HL-60 (cell line): ENCODE measurements around the gene GP1BB.

ENCODE experiments used
- DNase-seq, 2 experiments: peaks; one replicate each; pipeline ENCODE4 v3.0.0-alpha.2; 2010 to 2020; ENCODE audit warnings: low read depth in 1 of 2, low spot score in 1 of 2
- H3K27ac ChIP-seq: fragments of 250-450 bp; sonication (Bioruptor Pico); replicated peaks from 2 replicates; pipeline ENCODE4 v1.5.1; 2020; ENCODE audit warnings: mild to moderate bottlenecking, moderate library complexity
- H3K27me3 ChIP-seq: fragments of 250-450 bp; sonication (Bioruptor Pico); 2 replicates; pipeline ENCODE4 v1.5.1; 2021; ENCODE audit warnings: mild to moderate bottlenecking, moderate library complexity; ENCODE audit not compliant: insufficient read depth, poor library complexity, severe bottlenecking
- H3K4me3 ChIP-seq: replicated peaks from 2 replicates; pipeline ENCODE4 v1.5.1; 2011; ENCODE audit warnings: mild to moderate bottlenecking, control low read depth, low read length; ENCODE audit not compliant: insufficient read depth
- CTCF ChIP-seq: IDR thresholded peaks from one replicate; pipeline ENCODE4 v1.5.1; 2011; ENCODE audit warnings: low read length, control low read depth, inconsistent platforms; ENCODE audit not compliant: insufficient read depth
- GABPA ChIP-seq: IDR thresholded peaks from 2 replicates; pipeline ENCODE4 v1.6.1; 2012; ENCODE audit warnings: low read depth
- POLR2AphosphoS5 ChIP-seq: IDR thresholded peaks from 2 replicates; pipeline ENCODE4 v1.6.1; 2012; ENCODE audit warnings: low read depth
- REST ChIP-seq: IDR thresholded peaks from 2 replicates; pipeline ENCODE4 v1.6.1; 2012; ENCODE audit warnings: low read depth; ENCODE audit not compliant: insufficient replicate concordance
- SPI1 ChIP-seq: IDR thresholded peaks from 2 replicates; pipeline ENCODE4 v1.6.1; 2012; ENCODE audit warnings: low read depth, mild to moderate bottlenecking, borderline replicate concordance

Gene GP1BB

GRCh38 chr22:19721330-19722177, 1.8 kb upstream of the GP1BB start:
- Histone ChIP-seq H3K27ac (no peak overlapping the region), H3K27me3 (peaks cover 16% of the 10 kb centered on the region), H3K4me3 (no peak overlapping the region)
- TF ChIP-seq GABPA (no peak), CTCF (no peak), POLR2AphosphoS5 (no peak), REST (no peak), SPI1 (no peak)
- DNase-seq, result no peak

GRCh38 chr22:19722178-19722981, 959 bp upstream of the GP1BB start:
- peaks cover 16% of the 10 kb centered on the region for H3K27me3 ChIP-seq
- DNase-seq, result no peak
- no peak for TF ChIP-seq POLR2AphosphoS5
- no peak for TF ChIP-seq REST
- no peak for TF ChIP-seq SPI1
- no peak for TF ChIP-seq CTCF
- TF ChIP-seq GABPA, result no peak
- H3K4me3 ChIP-seq, result no peak overlapping the region
- H3K27ac ChIP-seq, result no peak overlapping the region

- Histone ChIP-seq H3K27ac (no peak overlapping the region), H3K27me3 (peaks cover 16% of the 10 kb centered on the region), H3K4me3 (no peak overlapping the region)
- no peak for TF ChIP-seq GABPA
- no peak for TF ChIP-seq CTCF
- TF ChIP-seq REST, result no peak
- no peak for DNase-seq
These were observed 432 bp upstream of the GP1BB start for GRCh38 chr22:19722982-19723231.
